Endodermal cell (in vitro differentiated cells): ENCODE measurements around the gene TFAP2D. TPM values are rescaled to one million over a fixed set of nuclear protein-coding genes. Genes with fewer than 3 reads are reported as not detected.

Source experiments
- DNase-seq: peaks from one replicate; pipeline ENCODE4 v3.0.0-alpha.2; 2017
- H3K27ac ChIP-seq: 2 replicates; pipeline ENCODE4 v1.5.1; 2013; ENCODE audit warnings: mild to moderate bottlenecking, low read depth, low read length, moderate library complexity
- H3K27me3 ChIP-seq: 2 replicates; pipeline ENCODE4 v1.6.1; 2013; ENCODE audit warnings: mild to moderate bottlenecking, low read length, moderate library complexity; ENCODE audit not compliant: insufficient read depth, control insufficient read depth, poor library complexity, severe bottlenecking
- H3K36me3 ChIP-seq: 2 replicates; pipeline ENCODE4 v1.7.0; 2013; ENCODE audit warnings: mild to moderate bottlenecking, low read length, moderate library complexity; ENCODE audit not compliant: control insufficient read depth, insufficient read depth
- H3K4me1 ChIP-seq: one replicate; pipeline ENCODE4 v1.7.0; 2013; ENCODE audit warnings: low read length; ENCODE audit not compliant: control insufficient read depth, insufficient read depth
- H3K4me3 ChIP-seq: 2 replicates; pipeline ENCODE4 v1.5.1; 2013; ENCODE audit warnings: mild to moderate bottlenecking, low read length, moderate library complexity
- H3K9ac ChIP-seq: 2 replicates; pipeline ENCODE4 v1.6.1; 2013; ENCODE audit warnings: mild to moderate bottlenecking, low read length, moderate library complexity; ENCODE audit not compliant: poor library complexity, severe bottlenecking; ENCODE audit errors: extremely low read depth
- H3K9me3 ChIP-seq: 2 replicates; pipeline ENCODE4 v1.6.1; 2013; ENCODE audit warnings: mild to moderate bottlenecking, low read length, moderate library complexity; ENCODE audit not compliant: control insufficient read depth
- H3K27ac Mint-ChIP-seq: 2 replicates; pipeline ENCODE4 v1.8.0; 2020; ENCODE audit warnings: mixed read lengths
- H3K27me3 Mint-ChIP-seq: 2 replicates; pipeline ENCODE4 v1.8.0; 2021; ENCODE audit warnings: mild to moderate bottlenecking, mixed read lengths; ENCODE audit not compliant: insufficient read depth
- H3K36me3 Mint-ChIP-seq: 2 replicates; pipeline ENCODE4 v1.8.0; 2020; ENCODE audit warnings: low read depth, mixed read lengths
- H3K4me1 Mint-ChIP-seq: 2 replicates; pipeline ENCODE4 v1.8.0; 2020; ENCODE audit warnings: mixed read lengths
- H3K4me3 Mint-ChIP-seq: 2 replicates; pipeline ENCODE4 v1.8.0; 2020; ENCODE audit warnings: mild to moderate bottlenecking, moderate library complexity, mixed read lengths
- H3K9me3 Mint-ChIP-seq: 2 replicates; pipeline ENCODE4 v1.8.0; 2020; ENCODE audit warnings: mild to moderate bottlenecking, mixed read lengths
- CTCF ChIP-seq: fragments of 200-600 bp; sonication (generic); conservative IDR thresholded peaks from 2 replicates; pipeline ENCODE4 v1.5.0; 2021; ENCODE audit warnings: antibody characterized with exemption, mild to moderate bottlenecking
- WGBS, 2 experiments: methylation state at CpG; one replicate each; pipeline versions ENCODE4 v1.1.5 to v1.1.7; 2013; ENCODE audit warnings: missing lambda C conversion rate in 2 of 2, mixed read lengths in 1 of 2; ENCODE audit not compliant: insufficient coverage in 1 of 2, insufficient read length in 1 of 2; 5-methylcytosine and 5-hydroxymethylcytosine counted together
- total RNA-seq, 2 donors: library from RNA; stranded (reverse); fragmentation: NEBNext Ultra II Directional in 1 of 2; extraction: Animal tissue kit (Norgen Biotek cat#: 25700) in 1 of 2; gene quantifications; 2 replicates in 1 of 2; 3 replicates in 1 of 2; pipeline ENCODE4 v1.2.1, GENCODE V29; 2021

The TFAP2D gene
- total RNA-seq, 2 donors from 2014 or later = not detected

- WGBS, 2 experiments = 67% methylated on average over 1 of the region's 3 CpGs; no CpG with 5 or more reads in 1 of the 2 experiments
- Mint-ChIP-seq H3K4me3 (no peak overlapping the region), H3K27me3 (peaks cover 24% of the 10 kb centered on the region)
Observed at GRCh38 chr6:50734488-50734887, 21.2 kb downstream of the TFAP2D start.

GRCh38 chr6:50742161-50742560, 28.8 kb downstream of the TFAP2D start:
- Histone ChIP-seq H3K27me3 (peaks cover 6% of the 10 kb centered on the region), H3K4me1 (no peaks in the 10 kb centered on the region), H3K9ac (no peak overlapping the region), H3K27ac (no peak overlapping the region), H3K4me3 (no peak overlapping the region), H3K36me3 (no peaks in the 10 kb centered on the region), H3K9me3 (no peaks in the 10 kb centered on the region)
- Mint-ChIP-seq H3K27ac (no peak overlapping the region), H3K27me3 (no peaks in the 10 kb centered on the region), H3K9me3 (no peaks in the 10 kb centered on the region), H3K36me3 (no peaks in the 10 kb centered on the region), H3K4me1 (no peaks in the 10 kb centered on the region), H3K4me3 (no peak overlapping the region)
- no peak for TF ChIP-seq CTCF
- no peak for DNase-seq
- 68% methylated on average over 3 of the region's 3 CpGs; no CpG with 5 or more reads in 1 of the 2 experiments for WGBS, 2 experiments

More at GRCh38 chr6:50734488-50734887, 21.2 kb downstream of the TFAP2D start:
- Mint-ChIP-seq H3K9me3 (no peaks in the 10 kb centered on the region), H3K4me1 (no peaks in the 10 kb centered on the region), H3K27ac (no peak overlapping the region), H3K36me3 (no peaks in the 10 kb centered on the region)
- no peak for TF ChIP-seq CTCF
- Histone ChIP-seq H3K27ac (no peak overlapping the region), H3K4me1 (no peaks in the 10 kb centered on the region), H3K27me3 (peaks cover 15% of the 10 kb centered on the region), H3K36me3 (no peaks in the 10 kb centered on the region), H3K9me3 (no peaks in the 10 kb centered on the region), H3K9ac (no peak overlapping the region), H3K4me3 (no peak overlapping the region)
- no peak for DNase-seq

GRCh38 chr6:50744976-50745375, 31.6 kb downstream of the TFAP2D start:
- Histone ChIP-seq H3K4me1 (no peaks in the 10 kb centered on the region), H3K9ac (no peak overlapping the region), H3K36me3 (no peaks in the 10 kb centered on the region), H3K9me3 (no peaks in the 10 kb centered on the region), H3K27me3 (peaks cover 14% of the 10 kb centered on the region), H3K4me3 (no peak overlapping the region), H3K27ac (no peak overlapping the region)
- Mint-ChIP-seq H3K36me3 (no peaks in the 10 kb centered on the region), H3K27ac (no peak overlapping the region), H3K9me3 (no peaks in the 10 kb centered on the region), H3K4me1 (no peaks in the 10 kb centered on the region), H3K27me3 (no peaks in the 10 kb centered on the region), H3K4me3 (no peak overlapping the region)
- DNase-seq = no peak
- TF ChIP-seq CTCF = no peak
- whole genome bisulfite sequencing, 2 experiments = 80% methylated on average over 1 to 3 of the region's 3 CpGs
